GM12878 (cell line): ENCODE results near the gene PCSK6. TPM values are rescaled to one million over a fixed set of nuclear protein-coding genes. Genes with fewer than 3 reads are reported as not detected.

ENCODE experiments used
- ATAC-seq: fragments of 200-7000 bp; cut with Tn5 transposase; 3 replicates; pipeline ENCODE4 v1.9.1; 2020; ENCODE audit warnings: mild to moderate bottlenecking, moderate library complexity
- BruUV-seq: library from RNA; stranded (reverse); fragments of 400-500 nt; replicated peaks from 2 replicates; lab custom pipeline; 2021; lab: Mats Ljungman, UMichigan
- CTCF ChIA-PET: fragments of 300-600 bp; sonication (Branson Sonifier 250); formaldehyde crosslinking; extraction: SDS; loops from one replicate; lab custom pipeline; 2021; ENCODE audit warnings: inconsistent platforms; lab: Yijun Ruan, JAX
- POLR2A ChIA-PET: fragments of 350-600 bp; formaldehyde crosslinking; extraction: SDS; loops from one replicate; lab custom pipeline; 2021; ENCODE audit warnings: inconsistent platforms; lab: Charles Lee
- RAD21 ChIA-PET: fragments of 300-600 bp; sonication (Branson Sonifier 250); formaldehyde crosslinking; loops from one replicate; lab custom pipeline; 2023; ENCODE audit warnings: antibody characterized with exemption; ENCODE audit not compliant: unreplicated experiment; lab: Charles Lee
- SMC1A ChIA-PET: fragments of 300-600 bp; sonication (Branson Sonifier 250); formaldehyde crosslinking; loops from one replicate; lab custom pipeline; 2023; ENCODE audit not compliant: unreplicated experiment, uncharacterized antibody; lab: Charles Lee
- DNase-seq: peaks from one replicate; pipeline ENCODE4 v3.0.0-alpha.2; 2011; ENCODE audit warnings: low read depth, low spot score
- FAIRE-seq: peaks from 3 replicates; lab custom pipeline; 2011; peaks lifted over from hg19 to GRCh38; lab: Jason Lieb, UNC
- H2AFZ ChIP-seq: 2 replicates; pipeline ENCODE4 v1.6.0; 2011; ENCODE audit warnings: low read depth, low read length, control low read depth; ENCODE audit not compliant: control insufficient read depth
- H3K27ac ChIP-seq: 2 replicates; pipeline ENCODE4 v1.5.1; 2011; ENCODE audit warnings: control low read depth; ENCODE audit not compliant: control insufficient read depth, insufficient read depth
- H3K27me3 ChIP-seq, 2 experiments: replicated peaks in 1 of 2; 2 replicates each; pipeline versions ENCODE4 v1.6.0 to v1.6.1; 2011; ENCODE audit warnings: low read length in 1 of 2; ENCODE audit not compliant: control insufficient read depth in 2 of 2, insufficient read depth in 2 of 2
- H3K36me3 ChIP-seq, 2 experiments: 2 replicates each; pipeline ENCODE4 v1.5.1; 2011; ENCODE audit warnings: low read length in 1 of 2; ENCODE audit not compliant: control insufficient read depth in 2 of 2, insufficient read depth in 2 of 2
- H3K4me1 ChIP-seq: 2 replicates; pipeline ENCODE4 v1.6.1; 2011; ENCODE audit warnings: mild to moderate bottlenecking, low read length, moderate library complexity, mixed read lengths; ENCODE audit not compliant: control insufficient read depth, insufficient read depth
- H3K4me2 ChIP-seq: 2 replicates; pipeline ENCODE4 v1.6.0; 2011; ENCODE audit warnings: control low read depth; ENCODE audit not compliant: control insufficient read depth, insufficient read depth
- H3K4me3 ChIP-seq: fragments of 200-600 bp; sonication (generic); 2 replicates; pipeline ENCODE4 v1.5.1; 2016
- H3K79me2 ChIP-seq: 2 replicates; pipeline ENCODE4 v1.6.0; 2011; ENCODE audit warnings: low read length; ENCODE audit not compliant: control insufficient read depth, insufficient read depth
- H3K9ac ChIP-seq: 2 replicates; pipeline ENCODE4 v1.8.0; 2011; ENCODE audit warnings: low read length, control low read depth, mixed read lengths; ENCODE audit not compliant: control insufficient read depth, insufficient read depth
- H3K9me3 ChIP-seq: replicated peaks from 3 replicates; pipeline ENCODE4 v1.5.1; 2011; ENCODE audit warnings: mild to moderate bottlenecking, low read length; ENCODE audit not compliant: control insufficient read depth, insufficient read depth
- H4K20me1 ChIP-seq: 2 replicates; pipeline ENCODE4 v1.6.0; 2011; ENCODE audit not compliant: control insufficient read depth, insufficient read depth
- CBX5 ChIP-seq: sonication (generic); IDR thresholded peaks from 2 replicates; pipeline ENCODE4 v1.6.1; 2016; ENCODE audit warnings: low read depth, moderate library complexity, mild to moderate bottlenecking, inconsistent platforms
- CHD1 ChIP-seq: IDR thresholded peaks from 2 replicates; pipeline ENCODE4 v1.6.1; 2012; ENCODE audit warnings: low read depth, low read length, improper control_type of control experiment
- GATAD2B ChIP-seq: fragments of 450-650 bp; conservative IDR thresholded peaks from 2 replicates; pipeline ENCODE4 v1.6.1; 2017; ENCODE audit warnings: low read depth, mild to moderate bottlenecking, moderate library complexity
- HDAC6 ChIP-seq: fragments of 200-600 bp; sonication (generic); IDR thresholded peaks from one replicate; pipeline ENCODE4 v1.8.0; 2017; ENCODE audit warnings: antibody characterized with exemption; ENCODE audit not compliant: unreplicated experiment
- IRF5 ChIP-seq: fragments of 450-650 bp; IDR thresholded peaks from 2 replicates; pipeline ENCODE4 v1.6.1; 2017; ENCODE audit warnings: borderline replicate concordance
- KDM1A ChIP-seq: fragments of 200-600 bp; sonication (generic); IDR thresholded peaks from 2 replicates; pipeline ENCODE4 v1.6.1; 2016; ENCODE audit warnings: borderline replicate concordance
- MEF2A ChIP-seq: IDR thresholded peaks from 2 replicates; pipeline ENCODE4 v1.6.1; 2011; ENCODE audit warnings: low read depth, mild to moderate bottlenecking, low read length, moderate library complexity; ENCODE audit not compliant: insufficient read depth
- MXI1 ChIP-seq: fragments of 150-350 bp; IDR thresholded peaks from 2 replicates; pipeline ENCODE4 v1.6.1; 2011; ENCODE audit warnings: low read depth, mild to moderate bottlenecking, inconsistent platforms, low read length, improper control_type of control experiment
- SIN3A ChIP-seq: IDR thresholded peaks from 2 replicates; pipeline ENCODE4 v1.6.1; 2012; ENCODE audit warnings: low read depth, low read length, improper control_type of control experiment
- ZNF622 ChIP-seq: fragments of 450-650 bp; IDR thresholded peaks from 2 replicates; pipeline ENCODE4 v1.6.1; 2017; ENCODE audit warnings: mild to moderate bottlenecking, inconsistent platforms
- WGBS: methylation state at CpG from one replicate; pipeline ENCODE4 v1.1.6; 2016; ENCODE audit warnings: low lambda C conversion rate; ENCODE audit not compliant: insufficient replicate concordance, insufficient coverage; ENCODE audit errors: missing lambda C conversion rate; 5-methylcytosine and 5-hydroxymethylcytosine counted together
- in situ Hi-C: fragments of 300-500 bp; cut with MboI; formaldehyde crosslinking; loops from 9 replicates; pipeline ENCODE4 v1.14.3; 2018; ENCODE audit warnings: mixed read lengths
- intact Hi-C: fragments of 100-400 bp; cut with micrococcal nuclease; formaldehyde crosslinking; loops from one replicate; pipeline ENCODE4 v1.14.2; 2022; ENCODE audit not compliant: unreplicated experiment
- polyA plus RNA-seq, 11 experiments: library from polyadenylated mRNA; depleted of rRNA in 4 of 11; unstranded in 6 of 11; stranded (reverse) in 5 of 11; fragments of >200 nt; fragmentation: Nextera tagmentation in 4 of 11; fragmentation: Illumina TruSeq in 1 of 11; extraction: Ambion mirVana in 4 of 11; extraction: Trizol in 1 of 11; gene quantifications; 1 replicate in 1 of 11; 2 replicates in 10 of 11; pipeline versions ENCODE4 v1.2.1 to v1.2.3, GENCODE V29; 2011 to 2016; ENCODE audit warnings: inconsistent platforms in 2 of 11, missing spikeins in 2 of 11, low read depth in 1 of 11
- total RNA-seq, 4 experiments: library from RNA; depleted of rRNA in 3 of 4; stranded (reverse); fragments of >200 nt in 3 of 4; fragmentation: Illumina TruSeq in 1 of 4; extraction: Trizol in 1 of 4; gene quantifications; 2 replicates each; pipeline versions ENCODE4 v1.2.1 to v1.2.3, GENCODE V29; 2013 to 2021
- TF ChIP-seq, protein P1 (sequence below): fragments of 450-650 bp; IDR thresholded peaks from 2 replicates; pipeline ENCODE4 v1.6.1; 2018; ENCODE audit warnings: mild to moderate bottlenecking, low read depth, moderate library complexity; ENCODE audit not compliant: partially characterized antibody
- TF ChIP-seq, protein P2 (sequence below): IDR thresholded peaks from 2 replicates; pipeline ENCODE4 v1.6.1; 2011; ENCODE audit warnings: mild to moderate bottlenecking, low read depth, low read length, moderate library complexity; ENCODE audit not compliant: insufficient replicate concordance
- TF ChIP-seq, protein P3 (sequence below): fragments of 450-650 bp; formaldehyde crosslinking; IDR thresholded peaks from 2 replicates; pipeline ENCODE4 v1.5.0; 2022; ENCODE audit warnings: mild to moderate bottlenecking, missing genetic modification characterization

The PCSK6 gene
- total and polyA plus RNA-seq, 10 of the 15 experiments (the other 5 are each of a cell fraction or from before 2014, with no cell fraction given), result 0.19 to 0.67 (median 0.25) TPM; not detected in 4

DNA sequence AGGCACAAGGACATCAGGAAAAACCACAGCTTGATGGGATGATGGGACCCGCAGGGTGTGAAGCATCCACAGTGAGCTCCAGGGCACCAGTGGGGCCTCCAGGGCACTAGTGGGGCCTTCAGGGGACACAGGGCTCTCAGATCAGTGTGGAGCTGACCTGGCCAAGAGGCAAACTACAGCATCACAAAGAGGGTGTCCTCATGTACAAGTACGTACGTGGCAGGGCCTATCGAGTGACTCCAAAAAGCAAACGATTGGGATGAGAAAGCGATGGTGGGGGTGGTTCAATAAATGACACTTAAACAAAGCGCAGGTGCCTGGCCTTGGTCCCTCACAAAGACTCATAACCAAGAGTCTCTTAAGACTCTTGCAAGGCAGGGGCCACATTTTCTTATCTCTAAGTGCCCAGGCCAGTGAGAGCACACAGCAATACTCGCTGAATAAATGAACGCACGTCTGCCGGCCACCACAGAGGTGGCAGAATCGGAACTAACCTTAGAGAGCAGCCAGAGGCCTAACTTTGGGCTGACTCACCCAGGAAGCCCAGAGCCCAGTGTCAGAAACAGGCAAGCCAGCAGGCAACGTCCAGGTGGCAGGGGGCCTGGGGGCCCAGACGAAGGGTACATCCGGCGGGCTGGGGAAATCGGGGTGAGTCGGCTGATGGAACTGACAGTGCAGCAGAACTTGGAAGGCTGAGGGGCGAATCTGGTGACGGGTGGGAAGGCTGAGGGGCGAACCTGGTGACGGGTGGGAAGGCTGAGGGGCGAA, 8.7 kb downstream of the PCSK6 start:
- DNase-seq (no peak), FAIRE-seq (no peak), ATAC-seq (no peak)
- BruUV-seq, result no TSS peak
- SMC1A ChIA-PET, result no interaction called here
- Histone ChIP-seq H3K4me1 (no peaks in the 10 kb centered on the region), H3K36me3 (no peaks in the 10 kb centered on the region), H3K4me3 (no peak overlapping the region), H3K27ac (no peak overlapping the region), H3K9me3 (no peaks in the 10 kb centered on the region), H2AFZ (no peak overlapping the region), H3K9ac (no peak overlapping the region), H3K79me2 (no peaks in the 10 kb centered on the region), H3K27me3 (peaks cover 0 to 2% of the 10 kb centered on the region in 2 experiments; a peak in 2 of 4 replicates), H3K4me2 (no peak overlapping the region), H4K20me1 (no peaks in the 10 kb centered on the region)
- in situ Hi-C loops, result no loop called here
- RAD21 ChIA-PET, result no interaction called here
- WGBS, result 56% methylated on average over 23 of the region's 23 CpGs
- POLR2A ChIA-PET, result no interaction called here
- CTCF ChIA-PET, result no interaction called here
- no peak for TF ChIP-seq KDM1A
- TF ChIP-seq, protein P1, sequence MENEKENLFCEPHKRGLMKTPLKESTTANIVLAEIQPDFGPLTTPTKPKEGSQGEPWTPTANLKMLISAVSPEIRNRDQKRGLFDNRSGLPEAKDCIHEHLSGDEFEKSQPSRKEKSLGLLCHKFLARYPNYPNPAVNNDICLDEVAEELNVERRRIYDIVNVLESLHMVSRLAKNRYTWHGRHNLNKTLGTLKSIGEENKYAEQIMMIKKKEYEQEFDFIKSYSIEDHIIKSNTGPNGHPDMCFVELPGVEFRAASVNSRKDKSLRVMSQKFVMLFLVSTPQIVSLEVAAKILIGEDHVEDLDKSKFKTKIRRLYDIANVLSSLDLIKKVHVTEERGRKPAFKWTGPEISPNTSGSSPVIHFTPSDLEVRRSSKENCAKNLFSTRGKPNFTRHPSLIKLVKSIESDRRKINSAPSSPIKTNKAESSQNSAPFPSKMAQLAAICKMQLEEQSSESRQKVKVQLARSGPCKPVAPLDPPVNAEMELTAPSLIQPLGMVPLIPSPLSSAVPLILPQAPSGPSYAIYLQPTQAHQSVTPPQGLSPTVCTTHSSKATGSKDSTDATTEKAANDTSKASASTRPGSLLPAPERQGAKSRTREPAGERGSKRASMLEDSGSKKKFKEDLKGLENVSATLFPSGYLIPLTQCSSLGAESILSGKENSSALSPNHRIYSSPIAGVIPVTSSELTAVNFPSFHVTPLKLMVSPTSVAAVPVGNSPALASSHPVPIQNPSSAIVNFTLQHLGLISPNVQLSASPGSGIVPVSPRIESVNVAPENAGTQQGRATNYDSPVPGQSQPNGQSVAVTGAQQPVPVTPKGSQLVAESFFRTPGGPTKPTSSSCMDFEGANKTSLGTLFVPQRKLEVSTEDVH, result no peak
- no peak for TF ChIP-seq IRF5
- TF ChIP-seq CBX5, result no peak
- TF ChIP-seq SIN3A, result no peak
- no peak for TF ChIP-seq MXI1
- TF ChIP-seq, protein P2, sequence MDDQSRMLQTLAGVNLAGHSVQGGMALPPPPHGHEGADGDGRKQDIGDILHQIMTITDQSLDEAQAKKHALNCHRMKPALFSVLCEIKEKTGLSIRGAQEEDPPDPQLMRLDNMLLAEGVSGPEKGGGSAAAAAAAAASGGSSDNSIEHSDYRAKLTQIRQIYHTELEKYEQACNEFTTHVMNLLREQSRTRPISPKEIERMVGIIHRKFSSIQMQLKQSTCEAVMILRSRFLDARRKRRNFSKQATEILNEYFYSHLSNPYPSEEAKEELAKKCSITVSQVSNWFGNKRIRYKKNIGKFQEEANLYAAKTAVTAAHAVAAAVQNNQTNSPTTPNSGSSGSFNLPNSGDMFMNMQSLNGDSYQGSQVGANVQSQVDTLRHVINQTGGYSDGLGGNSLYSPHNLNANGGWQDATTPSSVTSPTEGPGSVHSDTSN, result no peak
- no peak for TF ChIP-seq HDAC6
- no peak for TF ChIP-seq MEF2A
- no peak for TF ChIP-seq GATAD2B
- TF ChIP-seq ZNF622, result no peak
- TF ChIP-seq, protein P3, sequence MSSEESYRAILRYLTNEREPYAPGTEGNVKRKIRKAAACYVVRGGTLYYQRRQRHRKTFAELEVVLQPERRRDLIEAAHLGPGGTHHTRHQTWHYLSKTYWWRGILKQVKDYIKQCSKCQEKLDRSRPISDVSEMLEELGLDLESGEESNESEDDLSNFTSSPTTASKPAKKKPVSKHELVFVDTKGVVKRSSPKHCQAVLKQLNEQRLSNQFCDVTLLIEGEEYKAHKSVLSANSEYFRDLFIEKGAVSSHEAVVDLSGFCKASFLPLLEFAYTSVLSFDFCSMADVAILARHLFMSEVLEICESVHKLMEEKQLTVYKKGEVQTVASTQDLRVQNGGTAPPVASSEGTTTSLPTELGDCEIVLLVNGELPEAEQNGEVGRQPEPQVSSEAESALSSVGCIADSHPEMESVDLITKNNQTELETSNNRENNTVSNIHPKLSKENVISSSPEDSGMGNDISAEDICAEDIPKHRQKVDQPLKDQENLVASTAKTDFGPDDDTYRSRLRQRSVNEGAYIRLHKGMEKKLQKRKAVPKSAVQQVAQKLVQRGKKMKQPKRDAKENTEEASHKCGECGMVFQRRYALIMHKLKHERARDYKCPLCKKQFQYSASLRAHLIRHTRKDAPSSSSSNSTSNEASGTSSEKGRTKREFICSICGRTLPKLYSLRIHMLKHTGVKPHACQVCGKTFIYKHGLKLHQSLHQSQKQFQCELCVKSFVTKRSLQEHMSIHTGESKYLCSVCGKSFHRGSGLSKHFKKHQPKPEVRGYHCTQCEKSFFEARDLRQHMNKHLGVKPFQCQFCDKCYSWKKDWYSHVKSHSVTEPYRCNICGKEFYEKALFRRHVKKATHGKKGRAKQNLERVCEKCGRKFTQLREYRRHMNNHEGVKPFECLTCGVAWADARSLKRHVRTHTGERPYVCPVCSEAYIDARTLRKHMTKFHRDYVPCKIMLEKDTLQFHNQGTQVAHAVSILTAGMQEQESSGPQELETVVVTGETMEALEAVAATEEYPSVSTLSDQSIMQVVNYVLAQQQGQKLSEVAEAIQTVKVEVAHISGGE, result no peak
- no peak for TF ChIP-seq CHD1
- intact Hi-C loops, result no loop called here
